Ureter (tissue), 1 donor: Measurements from ENCODE around the gene CENPM. TPM values are rescaled to one million over a fixed set of nuclear protein-coding genes. Genes with fewer than 3 reads are reported as not detected.

Experiments used
- DNase-seq: peaks from one replicate; pipeline ENCODE4 v3.0.0-alpha.2; 2020; ENCODE audit warnings: low spot score
- total RNA-seq: library from RNA; stranded (reverse); gene quantifications from one replicate; pipeline ENCODE4 v1.2.4, GENCODE V29; 2023
- donor health status: DM: yes; HTN: yes; CAD: no.

The CENPM gene
- total RNA-seq, 1 donor from 2014 or later, result 1.2 TPM

DNA sequence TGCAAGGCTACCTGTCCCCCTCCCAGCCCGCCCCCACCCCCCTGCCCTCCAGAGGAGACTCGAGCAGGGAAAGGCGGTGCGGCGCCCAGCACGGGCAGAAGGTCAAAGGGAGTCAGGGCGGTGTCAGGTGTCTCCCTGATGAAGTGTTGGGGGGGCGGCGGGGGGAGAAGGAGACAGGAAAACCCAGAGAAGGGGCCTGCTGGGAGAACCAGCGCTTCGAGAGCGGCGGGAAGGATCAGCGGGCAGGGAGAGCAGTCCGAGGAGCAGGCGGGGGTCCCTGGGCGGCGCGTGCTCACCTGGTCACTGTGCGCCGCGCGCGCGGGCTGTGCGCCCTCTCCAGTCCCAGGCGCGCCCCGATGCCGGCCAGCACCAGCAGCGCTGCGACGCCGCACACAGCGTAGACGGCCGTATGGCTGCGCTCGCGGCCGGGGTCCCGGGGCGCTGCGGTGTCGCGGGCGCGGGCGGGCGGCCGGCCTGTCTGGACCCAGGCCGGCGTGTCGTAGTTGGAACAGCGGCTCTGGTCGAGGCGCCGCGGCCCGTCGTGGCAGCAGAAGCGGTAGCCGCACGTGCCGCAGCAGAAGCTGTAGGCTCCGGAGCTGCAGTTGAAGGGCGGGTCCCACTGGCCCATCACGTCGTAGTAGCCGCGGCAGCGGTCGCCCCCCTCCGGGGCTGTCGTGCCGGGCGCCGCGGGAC, 33.0 kb downstream of the CENPM start:
- no peak for DNase-seq

DNA sequence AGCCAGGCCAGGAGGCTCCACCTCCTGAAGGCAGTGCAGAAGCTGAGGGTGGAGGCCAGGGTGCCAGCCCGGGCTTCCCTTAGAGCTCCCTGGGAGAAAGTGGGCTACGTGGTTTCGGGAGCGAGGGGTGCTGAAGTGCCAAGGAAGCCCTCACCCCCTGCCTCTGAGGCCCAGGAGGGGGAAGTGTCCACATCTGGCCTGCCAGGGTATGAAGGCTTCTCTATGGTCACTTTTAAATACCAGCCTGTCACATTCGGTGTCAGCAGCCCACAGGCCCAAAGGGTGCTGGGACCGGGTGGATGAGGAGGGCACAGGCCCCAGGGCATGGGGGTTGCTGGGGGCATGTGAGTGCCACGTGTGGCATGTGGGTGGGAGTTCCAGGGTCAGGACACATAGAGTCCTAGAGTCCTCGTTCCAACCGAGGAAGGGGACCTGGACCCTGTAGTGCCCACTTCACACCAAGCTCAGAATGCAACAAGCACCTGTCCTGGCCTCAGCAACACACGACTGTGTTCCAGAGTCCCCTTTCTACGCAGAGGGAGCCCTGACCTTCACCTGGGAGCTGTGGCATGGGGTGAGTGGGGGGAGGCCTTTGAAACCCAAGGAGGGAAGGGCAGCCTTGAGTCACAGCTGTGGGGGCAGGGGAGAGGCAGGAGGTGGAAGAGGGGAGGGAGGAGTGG, 33.8 kb downstream of the CENPM start:
- DNase-seq, result no peak

DNA sequence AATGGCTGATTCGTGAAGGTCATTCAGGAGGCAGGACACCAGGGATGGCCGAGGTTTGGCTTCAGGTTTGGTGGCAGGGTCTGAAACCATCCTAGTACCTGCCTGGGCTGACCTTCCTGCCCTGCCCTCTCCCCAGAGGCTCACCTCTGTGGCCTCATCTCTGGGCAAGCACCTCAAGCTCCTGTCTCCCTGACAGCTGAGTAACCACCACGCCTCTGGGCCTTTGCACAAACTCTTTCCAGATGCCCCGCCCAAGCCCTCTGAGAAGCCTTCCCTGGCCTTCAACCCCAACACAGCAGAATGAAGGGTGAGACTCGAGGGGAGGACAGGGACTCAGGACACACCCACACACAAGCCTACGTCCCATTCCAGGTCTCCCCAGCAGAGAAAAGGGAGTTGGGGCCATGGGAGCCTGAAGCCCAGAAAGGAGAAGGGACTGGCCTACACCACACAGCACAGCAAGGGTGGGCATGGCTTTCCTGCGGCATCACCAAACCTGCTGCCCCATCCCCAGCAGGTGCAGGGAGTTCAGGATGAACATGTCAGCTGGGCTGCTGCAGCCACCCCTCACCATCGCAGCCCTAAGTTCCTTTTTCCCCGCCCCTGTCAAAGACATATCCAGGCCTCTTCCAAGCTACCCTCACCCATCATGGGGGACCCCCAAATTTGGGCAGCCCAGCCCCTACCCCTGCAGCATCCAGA, 34.5 kb downstream of the CENPM start:
- DNase-seq, result no peak

DNA sequence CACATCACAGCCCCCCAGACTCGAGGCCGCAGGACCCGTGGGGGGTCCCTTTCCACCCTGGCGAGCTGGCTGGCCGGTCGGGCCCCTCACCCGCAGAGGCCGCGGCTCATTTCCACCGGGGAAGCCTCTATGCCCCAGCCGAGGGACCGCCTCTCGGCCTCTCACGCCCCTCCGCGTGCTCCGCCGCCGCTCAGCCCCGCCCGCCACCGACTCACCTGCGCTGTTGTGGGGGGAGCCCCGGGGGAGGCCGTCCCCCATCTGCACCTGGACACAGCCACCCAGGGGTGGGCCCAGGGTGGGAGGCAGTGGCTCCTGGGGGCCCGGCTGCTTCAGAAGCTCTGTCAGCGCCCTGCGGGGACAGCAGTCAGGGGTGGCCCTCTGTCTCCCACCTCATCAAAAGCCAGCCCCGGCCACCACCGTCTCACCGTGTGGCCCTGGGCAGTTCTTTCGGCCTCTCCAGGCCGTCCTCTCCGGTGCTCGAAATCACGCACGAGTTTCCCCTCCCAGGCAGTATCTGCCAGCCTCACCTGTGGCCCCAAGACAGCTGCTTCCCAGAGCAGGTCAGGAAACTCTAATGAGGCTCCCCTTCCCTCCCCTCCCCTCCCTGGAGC, 35.8 kb downstream of the CENPM start:
- DNase-seq, result peak; percentile 41

DNA sequence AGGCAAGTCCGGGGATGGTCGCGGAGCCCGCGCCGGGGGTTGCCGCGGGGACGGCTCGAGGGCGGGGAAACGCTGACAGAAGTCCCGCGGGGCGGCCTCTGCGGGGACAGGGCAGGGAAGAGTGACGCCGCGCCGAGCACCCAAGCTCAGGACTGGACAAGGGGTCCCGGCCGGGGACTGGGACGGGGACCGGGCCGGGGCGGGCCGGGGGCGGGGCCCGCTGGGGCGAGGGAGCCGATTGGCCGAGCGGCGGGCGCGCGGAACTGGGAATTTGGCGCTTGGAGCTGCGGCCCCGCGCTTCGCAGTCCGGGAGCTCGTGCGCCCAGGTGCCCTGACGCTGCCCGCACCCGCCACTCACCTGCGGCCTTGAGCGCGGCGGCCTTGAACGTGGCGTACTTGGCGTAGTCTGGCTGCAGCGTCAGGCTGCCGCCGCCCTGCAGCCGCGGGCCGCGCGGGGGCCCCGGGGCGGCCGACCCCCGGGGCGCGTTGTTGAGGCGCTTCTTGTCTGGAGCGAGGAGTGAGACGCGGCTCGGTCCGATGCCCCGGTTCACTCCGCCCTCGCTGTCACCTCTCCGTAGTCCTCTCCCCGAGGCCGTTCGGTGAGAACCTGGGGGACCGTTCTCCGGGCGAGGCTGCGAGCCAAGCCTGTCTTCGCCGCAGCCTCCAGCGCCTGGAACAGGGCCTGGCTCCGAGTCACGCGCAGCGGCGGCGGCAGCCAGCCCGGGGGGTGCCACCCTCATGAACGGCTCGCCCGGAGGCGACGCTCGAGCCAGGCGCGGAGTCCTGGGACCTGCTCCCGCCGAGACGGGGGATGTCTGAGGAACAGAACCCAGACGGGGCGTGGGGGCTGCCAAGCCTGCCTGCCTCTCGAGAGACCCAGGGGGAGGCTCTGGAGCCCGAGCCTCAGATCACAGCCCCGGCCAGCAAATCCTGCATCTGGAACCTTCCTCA, 36.6 kb downstream of the CENPM start:
- peak; percentile 46 for DNase-seq

DNA sequence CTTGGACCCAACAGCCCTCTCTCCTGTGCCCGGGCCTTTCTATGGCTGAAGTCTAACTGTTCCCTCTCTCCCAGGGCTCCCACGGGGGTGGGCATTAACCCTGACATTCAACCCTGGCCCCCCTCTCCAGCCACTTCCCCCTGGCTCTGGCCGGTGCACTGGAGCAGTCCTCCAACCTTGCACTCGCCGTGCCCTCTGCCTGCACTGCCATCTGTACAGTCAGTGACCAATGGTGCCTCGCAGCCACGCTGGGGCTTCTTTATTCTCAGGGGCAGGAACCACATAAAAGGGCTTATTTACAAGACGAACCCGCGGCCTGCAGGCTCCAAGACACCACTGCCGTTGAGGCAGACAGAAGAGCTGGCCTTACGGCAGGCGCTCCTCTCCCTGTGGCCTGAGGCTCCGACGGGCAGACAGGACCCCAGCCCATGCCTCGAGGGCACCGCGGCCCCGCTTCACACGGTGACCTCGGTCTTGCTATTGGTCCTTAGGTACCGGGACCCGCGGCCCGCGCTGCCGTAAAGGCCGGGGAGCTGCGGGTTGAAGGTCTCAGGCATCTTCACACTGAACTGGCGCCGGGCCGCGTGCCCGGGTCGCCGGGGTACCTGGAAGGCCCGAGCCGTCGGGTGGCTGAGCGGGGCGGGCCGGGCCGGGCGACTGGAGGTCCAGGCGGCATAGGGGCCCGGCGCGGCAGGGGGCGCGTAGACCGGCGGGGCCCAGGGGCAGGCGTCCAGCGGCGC, 37.5 kb downstream of the CENPM start:
- DNase-seq, result no peak

DNA sequence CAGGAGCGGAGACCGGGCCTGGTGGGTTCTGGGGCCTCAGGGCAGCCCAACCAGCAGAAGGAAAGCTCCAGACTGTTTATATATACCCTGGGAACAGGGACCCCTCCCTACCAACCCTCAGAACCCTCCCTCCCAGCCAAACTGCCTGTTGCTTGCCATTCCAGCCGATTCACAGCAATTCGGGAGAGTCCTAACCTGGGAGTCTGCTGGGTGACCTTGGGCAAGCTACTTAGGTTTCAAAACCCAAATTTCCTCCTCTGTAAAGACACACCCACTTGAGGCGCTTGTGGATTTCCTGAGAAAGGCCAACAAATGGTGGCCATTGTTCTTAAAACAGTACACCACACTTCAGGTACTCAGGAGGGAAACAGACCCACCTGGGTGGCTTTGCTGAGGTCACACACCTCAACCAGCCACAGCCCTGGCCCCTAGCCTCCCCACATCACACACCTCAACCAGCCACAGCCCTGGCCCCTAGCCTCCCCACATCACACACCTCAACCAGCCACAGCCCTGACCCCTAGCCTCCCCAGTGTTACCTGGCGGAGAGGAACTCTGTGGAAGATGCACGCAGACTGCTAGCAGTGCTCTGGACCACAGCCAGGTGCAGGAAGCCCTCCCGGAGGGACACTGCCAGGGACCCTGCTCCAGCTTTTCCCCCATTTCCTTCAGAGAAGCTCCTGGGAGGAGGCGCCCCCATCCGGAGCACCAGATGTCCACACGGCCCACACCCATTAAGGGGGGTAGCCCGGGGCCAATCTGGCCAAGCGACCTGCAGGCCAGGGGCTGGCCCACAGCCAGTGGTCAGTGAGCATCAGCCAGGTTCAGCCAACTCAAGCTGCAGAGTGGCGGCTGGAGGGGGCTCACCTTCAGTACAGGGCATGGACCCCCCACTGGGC, 38.3 kb downstream of the CENPM start:
- no peak for DNase-seq

DNA sequence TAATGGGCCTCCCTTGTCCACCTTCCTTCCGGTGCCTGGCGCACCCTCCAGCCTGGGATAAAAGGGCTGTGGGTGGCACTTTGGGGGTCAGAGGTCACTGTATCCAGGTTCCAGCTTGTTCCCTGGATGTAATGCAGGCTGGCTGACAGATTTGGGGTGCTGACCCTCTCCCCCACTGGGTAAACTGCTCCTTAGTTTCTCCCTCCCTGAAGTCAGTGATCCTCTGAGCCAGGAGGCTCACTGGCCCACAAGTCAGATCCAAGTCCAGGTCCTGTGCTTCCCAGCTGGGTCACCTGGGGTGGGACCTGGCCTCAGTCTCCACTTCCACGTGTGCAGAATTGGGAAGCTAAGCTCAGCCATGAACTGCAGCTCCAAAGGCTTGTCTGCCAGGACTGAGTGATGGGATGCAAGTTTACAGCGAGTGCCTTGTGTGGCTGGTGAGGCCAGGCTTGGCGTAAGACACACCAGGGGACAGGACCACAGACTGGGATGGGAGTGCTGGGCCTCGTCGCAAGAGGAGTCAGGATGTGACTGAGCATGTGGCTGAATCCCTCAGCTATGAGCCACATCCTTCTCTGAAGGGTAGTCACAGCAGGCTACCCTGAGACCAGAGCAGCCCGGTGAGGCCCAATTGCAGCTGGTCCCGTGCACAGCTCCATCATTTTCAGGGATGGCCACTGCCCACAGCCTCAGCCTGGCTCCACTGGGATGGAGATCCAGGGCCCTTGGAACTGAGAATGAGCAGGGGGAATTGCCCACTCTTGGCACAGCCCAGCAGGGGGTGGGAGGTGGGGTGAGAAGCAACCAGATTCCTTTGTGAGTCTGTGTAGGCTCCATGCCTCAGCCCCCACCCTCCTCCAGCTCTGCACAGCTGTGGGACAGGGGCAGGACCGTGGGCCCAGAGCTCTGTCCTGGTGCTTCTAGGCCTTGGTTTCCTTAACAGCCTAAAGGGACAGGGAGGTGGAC, 39.2 kb downstream of the CENPM start:
- no peak for DNase-seq

DNA sequence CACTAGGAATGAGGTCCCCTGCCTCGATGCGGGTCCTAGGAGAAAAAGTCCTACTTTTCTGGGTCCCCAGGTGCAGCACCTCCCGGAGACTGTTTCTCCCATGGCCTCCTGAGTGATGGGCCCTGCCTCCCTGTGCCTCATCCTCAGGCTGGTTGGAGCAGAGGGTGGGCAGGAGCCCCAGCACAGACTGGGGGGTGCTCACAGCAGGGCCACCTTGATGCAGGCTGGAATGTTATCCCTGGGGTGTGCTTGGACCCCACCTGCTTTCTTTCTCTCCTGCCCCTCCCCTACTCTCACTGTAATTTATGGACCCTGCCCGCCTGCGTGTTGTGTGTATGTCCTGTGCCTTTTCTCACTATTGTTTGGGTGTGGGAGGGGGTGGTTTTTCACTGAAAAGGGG, 40.1 kb downstream of the CENPM start:
- no peak for DNase-seq

DNA sequence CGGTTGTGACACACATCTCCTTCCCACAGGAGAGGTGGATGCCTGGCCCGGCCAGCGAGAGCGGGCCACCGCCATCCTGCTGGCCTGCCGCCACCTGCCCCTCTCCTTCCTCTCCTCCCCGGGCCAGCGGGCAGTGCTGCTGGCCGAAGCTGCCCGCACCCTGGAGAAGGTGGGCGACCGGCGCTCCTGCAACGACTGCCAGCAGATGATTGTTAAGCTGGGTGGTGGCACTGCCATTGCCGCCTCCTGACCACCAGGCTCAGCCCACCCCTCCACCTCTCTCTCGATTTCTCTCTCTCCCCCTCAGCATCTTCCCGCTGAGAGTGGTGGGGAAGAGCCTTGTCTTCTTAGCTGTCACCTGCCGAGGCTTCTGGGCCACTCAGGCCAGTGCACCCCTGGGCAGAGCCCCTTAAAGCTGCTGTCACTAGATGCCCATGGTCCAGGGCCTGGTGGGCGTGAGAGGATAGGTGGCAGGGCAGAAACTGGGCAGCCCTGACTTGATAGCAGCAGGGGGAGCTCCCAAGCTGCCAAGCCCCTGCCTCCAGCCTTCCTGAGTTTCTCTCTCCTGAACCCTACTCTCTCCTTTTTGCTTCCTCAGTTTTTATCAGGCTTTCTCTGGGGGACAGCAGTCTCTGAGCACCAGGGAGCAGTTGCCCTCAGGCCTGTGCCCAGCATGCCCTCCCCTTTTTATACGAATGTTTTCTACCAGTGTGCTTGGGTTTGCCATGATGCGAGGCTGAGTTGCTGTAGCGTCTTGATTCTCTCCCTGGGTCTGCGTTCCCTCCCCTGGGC, 41.3 kb downstream of the CENPM start:
- no peak for DNase-seq

DNA sequence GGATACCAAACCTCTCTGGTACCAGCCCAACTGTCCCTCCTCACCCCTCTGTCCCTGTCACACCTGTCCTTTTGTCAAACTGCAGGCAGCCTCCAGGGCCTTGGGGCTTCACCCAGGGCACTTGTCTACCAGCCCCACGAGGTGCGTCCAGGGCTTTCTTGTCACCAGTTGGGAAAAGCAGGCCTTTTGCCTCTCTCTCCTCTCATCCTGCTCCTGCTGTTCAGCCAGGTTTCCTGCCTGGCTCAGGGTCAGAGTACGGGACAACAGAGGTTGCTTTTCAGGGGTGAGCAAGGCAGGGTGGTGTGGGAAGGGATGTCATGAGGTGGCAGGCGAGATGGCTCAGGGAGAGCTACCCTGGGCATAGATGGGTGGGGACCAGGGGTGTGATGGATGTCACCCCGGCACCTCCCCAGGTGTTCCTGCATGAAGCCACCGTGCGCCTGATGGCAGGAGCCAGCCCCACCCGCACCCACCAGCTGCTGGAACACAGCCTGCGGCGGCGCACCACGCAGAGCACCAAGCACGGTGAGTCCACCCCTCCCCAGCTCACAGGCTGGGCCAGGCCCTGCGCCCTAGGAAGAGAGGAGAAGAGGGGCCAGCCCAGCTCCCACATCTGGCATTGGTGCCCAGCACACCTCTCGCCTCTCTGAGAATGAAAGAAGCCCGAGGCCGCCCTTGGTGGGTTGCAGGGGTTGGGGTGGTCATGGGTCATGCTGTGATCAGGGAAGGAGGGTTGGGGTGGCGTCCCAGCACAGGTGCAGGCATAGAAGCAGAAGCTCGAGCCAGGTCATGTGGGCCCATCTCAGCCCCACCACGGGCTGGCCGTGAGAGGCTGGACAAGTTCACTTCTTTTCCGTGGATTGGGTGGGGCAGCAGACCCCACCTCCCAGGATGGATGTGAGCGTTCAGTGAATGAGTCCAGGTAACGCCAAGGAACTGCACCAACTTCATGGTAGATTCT, 42.2 kb downstream of the CENPM start:
- DNase-seq, result no peak

DNA sequence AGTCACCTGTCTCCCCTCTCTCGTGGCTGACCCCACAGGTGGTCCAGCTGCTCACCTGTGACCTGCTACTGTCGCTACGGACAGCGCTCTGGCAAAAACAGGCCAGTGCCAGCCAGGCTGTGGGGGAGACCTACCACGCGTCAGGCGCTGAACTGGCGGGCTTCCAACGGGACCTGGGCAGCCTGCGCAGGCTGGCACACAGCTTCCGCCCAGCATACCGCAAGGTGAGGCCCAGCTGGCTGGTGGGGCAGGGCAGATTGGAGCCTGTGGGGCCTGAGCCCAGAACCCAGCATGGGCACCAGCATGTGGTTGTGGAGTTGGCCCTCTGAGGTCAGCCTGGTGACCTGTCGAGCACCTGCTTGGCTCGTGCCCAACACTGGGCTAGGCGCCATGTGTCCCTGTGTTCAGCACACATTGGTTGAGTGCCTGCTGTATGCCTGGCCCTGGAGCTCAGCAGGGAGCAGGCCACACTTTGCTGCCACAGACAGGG, 44.0 kb downstream of the CENPM start:
- DNase-seq, result peak; percentile 82

DNA sequence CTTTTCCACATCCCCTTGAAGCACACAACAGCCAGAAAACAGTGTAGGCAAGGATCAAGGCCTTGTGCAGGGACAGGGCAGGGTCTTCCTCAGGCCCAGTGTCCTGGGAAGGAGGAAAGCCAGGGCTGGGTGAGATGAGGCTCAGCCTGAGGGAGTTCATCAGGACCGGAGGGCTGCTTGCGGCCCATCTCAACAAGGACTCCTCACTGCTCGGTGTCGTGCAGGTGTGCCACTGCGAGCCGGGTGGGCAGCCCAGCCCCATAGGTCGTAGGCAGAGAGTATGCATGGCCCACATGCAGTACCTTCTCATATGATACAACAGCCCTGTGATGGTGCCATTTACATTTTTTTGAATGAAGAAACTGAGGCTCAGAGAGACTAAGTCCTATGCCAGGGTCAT, 44.9 kb downstream of the CENPM start:
- no peak for DNase-seq

DNA sequence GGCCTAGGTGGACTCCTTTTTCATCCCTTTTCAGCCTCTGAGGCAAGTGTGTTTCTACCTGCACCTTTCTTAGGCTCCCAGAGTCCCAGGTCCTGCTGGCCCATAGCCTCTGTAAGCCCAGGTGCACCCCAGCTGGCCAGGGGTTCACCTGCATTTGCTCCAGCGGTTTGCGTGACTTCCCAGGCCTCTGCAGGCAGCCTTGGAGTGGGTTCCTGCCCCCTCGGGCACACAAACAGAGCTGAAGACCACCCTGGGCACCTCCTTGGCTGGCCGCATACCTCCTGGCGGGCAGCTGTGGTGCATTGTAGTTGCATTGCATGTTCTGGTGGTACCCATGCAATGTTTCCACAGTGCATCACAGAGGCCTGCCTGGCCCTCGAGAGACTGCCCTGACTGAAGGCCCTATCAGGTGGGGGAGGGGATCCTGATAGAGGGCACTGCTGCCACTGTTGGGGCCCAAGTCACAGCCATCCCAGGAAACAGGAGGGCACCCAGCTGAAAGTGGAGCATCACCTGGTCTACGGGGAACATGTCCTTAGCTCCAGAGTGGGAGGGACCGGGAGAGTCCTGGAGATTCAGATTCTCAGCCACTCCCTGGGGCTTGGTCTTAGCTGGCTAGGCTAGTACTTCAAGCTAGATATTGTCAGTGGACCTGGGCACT, 46.2 kb downstream of the CENPM start:
- no peak for DNase-seq

DNA sequence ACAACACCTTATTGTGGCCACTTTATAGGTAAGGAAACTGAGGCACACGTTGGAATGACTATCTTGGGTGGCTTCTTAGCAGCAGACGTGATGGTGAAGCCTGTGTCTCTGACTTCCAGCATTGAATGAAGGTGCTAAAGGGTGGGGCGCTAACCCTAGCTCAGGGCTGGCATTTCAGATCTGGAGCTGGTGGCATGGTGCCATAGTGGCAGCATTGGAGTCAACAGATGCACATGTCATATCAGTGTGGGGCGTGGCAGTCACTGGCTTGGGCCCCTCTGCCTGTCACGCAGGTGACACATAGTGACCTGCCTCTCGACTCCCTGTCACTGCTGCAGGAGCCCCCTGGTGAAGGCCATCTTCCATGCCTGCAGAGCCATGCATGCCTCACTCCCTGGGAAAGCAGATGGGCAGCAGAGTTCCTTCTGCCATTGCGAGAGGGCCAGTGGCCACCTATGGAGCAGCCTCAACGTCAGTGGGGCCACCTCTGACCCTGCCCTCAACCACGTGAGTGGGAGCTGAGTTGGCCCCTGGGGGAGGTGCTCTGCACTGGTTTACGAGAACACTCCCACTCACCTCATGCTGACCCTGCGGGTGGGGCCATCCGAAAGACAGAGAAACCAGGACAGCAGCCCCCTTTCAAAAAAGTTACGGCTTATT, 46.8 kb downstream of the CENPM start:
- DNase-seq, result no peak
